Glomerular visceral epithelial cell (primary cell): ENCODE results near the gene ACTL8.

Experiments
- DNase-seq: peaks from one replicate; pipeline ENCODE4 v3.0.0-alpha.2; 2016; ENCODE audit errors: extremely low spot score

Gene ACTL8

DNA sequence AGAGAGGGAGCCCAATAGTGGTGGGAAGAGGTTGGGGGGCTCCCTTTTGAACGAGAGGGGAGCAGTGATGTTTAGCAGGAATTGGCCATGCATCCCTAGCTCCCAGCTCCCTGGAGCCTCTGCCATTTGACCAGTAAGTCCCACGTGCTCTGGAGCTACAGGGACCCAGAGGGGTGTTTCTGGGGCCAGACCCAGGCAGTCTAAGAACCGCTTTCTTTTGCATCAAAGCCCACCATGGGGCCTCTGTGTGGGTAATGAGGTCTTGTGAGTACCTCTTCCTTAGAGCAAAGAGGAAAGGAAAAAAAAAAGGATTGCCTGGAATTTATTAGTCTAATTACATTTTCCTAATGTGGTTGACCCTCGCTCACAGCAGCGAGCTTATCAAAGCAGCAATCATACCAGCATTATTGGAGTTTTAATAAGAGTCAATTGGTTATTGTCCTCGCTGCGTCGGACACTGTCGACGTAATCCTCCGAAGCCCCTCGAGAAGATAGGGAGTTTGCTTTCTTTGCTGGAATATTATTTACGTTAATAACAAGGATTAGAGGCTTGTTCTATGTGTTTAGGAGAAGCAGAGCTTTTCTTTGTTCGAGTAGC, 17.6 kb downstream of the ACTL8 start:
- no peak for DNase-seq

DNA sequence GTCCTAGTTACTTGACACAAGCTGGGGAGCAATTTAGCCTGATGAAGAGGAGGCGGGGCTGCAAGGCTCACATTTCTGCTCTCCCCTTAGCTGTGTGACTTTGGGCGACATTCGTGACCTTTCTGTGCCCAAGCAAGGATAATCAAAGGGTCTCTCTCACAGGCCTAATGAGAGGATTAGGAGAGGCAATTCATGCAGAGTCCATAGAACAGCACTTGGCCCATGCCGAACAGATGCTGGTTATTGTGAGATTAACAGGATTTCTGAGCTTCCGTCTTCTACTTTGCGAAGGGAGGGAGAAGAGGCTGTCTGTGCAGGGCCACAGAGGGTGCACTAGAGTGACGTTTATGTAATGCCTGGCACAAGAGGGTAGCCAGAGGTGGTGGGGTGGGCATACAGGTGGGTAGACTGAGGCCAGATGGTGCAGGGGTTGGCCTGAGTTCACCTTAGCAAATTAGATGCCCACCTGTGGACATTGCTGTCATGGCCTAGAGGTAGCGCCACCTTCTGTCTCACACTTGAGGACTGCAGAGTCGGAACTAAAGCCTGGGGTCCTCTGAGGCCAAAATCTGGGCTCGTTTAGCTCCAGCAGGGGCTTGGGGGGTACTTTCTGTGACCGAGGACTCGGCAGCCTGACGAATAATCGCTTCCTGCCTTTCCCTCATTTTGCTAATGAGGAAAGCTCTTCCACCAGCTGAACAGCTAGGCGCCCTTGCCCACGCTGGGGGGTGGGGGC, 18.6 kb downstream of the ACTL8 start:
- DNase-seq, result no peak

GRCh38 chr1:17774452-17774851, 19.3 kb downstream of the ACTL8 start:
- no peak for DNase-seq

DNA sequence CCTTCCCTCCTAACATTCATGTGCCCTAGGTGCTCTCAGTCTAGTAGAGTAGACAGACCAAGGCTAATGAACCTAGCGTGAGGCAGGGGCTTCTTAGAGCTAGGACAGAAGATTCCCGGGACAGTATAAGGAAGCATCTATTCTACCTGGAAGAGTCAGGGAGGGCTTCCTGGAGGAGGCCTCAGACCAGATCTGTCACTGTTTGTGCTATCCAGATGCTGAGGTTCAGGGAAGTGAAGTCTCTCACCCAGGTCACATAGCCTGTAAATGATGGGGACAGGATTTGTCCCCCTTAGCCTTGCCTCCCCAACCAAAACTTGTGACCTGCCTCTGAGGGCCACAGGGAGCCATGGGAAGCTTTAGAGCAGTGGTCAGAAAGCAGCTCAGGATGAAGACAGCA, 20.7 kb downstream of the ACTL8 start:
- no peak for DNase-seq

GRCh38 chr1:17776426-17776825, 21.3 kb downstream of the ACTL8 start:
- DNase-seq, result no peak

GRCh38 chr1:17777330-17777729, 22.2 kb downstream of the ACTL8 start:
- DNase-seq, result no peak

DNA sequence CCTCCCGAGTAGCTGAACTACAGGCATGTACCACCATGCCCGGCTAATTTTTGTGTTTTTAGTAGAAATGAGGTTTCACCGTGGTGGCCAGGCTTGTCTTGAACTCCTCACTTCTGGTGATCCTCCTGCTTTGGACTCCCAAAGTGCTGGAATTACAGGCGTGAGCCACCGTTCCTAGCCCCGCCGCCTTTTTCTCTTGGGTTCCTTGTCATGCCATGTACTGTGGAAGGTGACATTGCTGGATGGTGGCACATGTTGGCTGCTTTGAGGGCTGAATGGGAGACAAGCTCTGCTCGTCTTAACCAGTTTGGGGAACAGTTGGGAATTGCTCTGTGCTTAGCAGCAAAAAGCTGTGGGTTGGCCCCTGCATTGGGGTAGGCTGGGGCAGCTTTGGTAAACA, 22.7 kb downstream of the ACTL8 start:
- DNase-seq, result no peak

DNA sequence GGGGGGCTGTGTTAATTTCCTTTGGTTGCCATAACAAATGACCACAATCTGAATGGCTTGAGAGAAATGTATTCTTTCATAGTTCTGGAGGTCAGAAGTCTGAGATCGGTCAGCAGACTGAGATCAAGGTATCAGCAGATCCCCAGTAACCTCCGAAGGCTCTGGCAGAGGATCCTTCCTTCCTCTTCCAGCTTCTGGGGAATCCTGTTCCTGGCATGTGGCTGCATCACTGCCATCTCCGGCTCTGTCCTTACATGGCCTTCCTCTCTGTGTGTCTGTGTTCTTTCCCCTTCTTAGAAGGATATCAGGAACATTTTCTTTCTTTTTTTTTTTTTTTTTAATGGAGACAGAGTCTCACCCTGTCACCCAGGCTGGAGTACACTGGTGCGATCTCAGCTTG, 25.8 kb downstream of the ACTL8 start:
- no peak for DNase-seq

DNA sequence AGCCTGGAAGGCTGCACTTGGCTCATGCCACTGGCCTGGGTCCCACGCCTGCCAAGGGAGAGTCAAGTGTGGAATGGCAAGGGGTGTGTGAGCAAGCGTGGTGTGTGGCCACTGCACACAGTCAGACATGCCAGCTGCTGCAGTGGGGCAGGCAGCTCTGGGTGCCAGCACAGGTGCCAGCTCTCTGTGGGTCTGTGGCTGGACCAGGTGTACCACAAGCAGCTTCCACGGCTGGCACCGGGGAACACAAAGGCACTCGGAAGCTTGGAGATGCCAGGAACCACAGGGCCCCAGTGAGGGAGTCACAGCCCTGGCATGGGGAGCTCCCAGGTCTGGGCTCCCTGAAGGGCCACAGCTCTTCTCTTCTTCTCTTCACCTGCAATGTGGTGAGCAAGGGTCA, 34.8 kb downstream of the ACTL8 start:
- DNase-seq, result no peak

GRCh38 chr1:17790383-17791054, 35.4 kb downstream of the ACTL8 start:
- DNase-seq, result no peak

DNA sequence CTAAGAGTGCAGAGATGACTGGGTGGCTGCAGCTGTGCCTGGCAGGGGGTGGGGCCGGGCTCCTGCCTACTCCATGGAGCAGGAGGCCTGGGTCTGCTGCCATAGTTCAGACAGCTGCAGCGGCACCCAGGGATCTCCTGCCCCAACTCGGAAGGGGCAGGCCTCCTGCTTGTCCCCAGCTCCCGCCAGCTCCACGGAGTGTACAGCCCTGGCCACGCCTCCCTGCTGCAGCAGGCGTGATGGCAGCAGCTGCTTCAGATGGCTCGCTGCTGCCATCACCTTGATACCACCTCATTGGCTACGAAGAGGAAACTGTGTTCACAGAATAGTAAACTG, 35.9 kb downstream of the ACTL8 start:
- no peak for DNase-seq

DNA sequence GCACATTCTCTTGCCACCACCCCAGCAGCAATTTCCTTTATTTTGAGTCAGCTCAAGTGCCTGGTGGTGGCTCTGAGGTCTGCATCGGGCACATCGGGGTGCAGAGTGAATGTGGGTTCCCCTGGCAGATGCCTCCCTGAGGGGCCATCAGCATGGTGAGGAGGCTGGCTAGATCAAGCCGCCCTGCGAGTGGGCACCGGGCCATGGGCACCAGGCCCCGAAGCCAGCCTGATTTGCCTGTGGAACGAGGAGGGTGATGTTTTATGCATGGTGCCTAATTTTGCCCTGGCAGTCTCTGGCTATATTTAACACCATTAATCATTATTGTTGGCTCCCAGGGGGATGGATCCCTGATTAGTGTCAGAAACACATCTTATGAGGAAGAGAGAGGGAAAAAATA, 36.3 kb downstream of the ACTL8 start:
- no peak for DNase-seq

- DNase-seq, result no peak
Measured at GRCh38 chr1:17792421-17792820, 37.3 kb downstream of the ACTL8 start.

DNA sequence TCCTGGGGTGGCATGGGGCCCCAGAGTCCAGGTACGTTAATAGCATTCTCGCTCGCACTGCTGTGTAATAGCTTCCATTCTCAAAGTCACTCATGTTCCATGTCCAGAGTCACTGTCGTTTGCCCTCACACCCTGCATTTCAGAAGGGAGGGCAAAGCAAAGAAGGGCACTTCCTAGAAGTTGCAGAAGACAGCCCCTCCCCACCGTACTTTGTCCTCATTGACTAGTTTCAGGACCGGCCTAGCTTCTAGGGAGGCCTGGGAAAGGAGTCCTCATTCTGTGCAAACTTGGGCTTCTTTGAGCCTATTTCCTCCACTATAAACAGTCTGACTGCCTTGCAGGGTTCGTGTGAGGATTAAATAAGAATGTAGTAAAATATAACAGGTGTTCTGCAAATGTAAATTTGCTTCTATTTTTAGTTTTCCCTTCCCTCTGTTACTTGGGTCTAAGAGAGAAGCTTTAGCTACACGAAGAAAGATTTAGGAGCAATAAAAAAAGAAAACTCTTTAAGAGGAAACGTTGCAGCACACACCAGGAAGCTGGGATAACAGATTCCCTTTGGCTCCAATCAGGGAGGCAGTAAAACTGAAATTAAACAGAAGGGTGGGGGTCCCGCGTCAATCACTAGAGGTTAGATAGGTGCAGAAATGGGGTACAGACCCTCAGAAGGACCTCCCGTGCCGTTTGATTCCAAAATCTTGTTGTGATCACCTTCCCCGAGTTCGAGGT, 40.1 kb downstream of the ACTL8 start:
- no peak for DNase-seq

DNA sequence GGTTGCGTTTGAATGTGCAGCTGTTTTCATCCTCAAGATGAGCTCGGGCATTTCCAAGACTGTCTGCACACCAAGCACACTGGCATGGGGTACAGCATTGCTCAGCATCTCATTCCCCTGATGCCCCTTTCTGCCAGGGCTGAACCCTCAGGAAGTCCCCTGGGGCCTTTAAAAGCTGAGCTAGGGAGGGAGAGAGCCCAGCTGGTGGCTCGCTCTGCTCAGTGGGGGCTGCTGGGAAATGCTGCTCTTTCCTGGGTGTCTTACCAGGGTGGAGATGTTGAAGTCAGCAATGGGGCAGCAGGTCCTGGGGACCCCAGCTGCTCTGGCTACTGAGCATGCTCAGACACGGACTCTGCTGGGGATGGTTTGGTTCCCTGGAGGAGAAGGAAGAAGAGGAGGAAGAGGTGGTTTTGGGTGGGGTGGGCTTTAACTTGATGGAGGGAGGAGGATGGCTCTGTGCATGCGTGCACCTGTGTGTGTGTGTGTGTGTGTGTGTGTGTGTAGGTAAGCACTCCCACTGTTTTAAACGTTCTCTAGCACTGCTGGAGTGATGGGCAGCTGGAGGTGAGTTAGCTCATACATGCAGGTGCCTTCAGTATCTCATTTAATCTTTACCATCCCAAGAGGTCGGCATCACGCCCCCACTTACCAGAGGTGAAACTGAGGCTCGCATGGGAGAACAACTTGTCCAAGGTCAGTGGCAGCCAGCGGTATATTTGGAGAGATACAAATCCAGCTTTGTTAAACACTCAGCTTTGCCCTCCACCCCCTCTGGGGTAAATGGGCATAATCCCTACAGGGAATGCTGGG, 40.9 kb downstream of the ACTL8 start:
- no peak for DNase-seq

DNA sequence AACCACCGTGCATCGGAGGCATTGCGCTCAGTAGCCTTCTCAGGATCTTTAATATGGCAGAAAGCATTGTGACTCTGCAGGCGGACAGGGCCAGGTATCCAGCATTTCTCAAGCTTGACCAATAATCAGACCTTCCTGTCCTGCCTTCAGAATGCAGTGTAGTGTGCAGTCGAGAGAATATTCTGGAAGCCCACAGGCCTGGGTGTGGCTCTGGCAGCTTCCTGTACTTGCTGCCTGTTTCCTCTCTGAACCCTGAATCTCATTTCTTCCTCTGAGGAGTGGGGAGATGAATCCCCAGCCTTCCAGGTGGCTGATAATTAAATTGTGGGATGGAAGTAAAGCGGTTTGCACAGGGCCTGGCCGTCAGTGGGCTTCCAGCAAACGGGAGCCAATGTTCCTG, 42.3 kb downstream of the ACTL8 start:
- DNase-seq, result no peak

DNA sequence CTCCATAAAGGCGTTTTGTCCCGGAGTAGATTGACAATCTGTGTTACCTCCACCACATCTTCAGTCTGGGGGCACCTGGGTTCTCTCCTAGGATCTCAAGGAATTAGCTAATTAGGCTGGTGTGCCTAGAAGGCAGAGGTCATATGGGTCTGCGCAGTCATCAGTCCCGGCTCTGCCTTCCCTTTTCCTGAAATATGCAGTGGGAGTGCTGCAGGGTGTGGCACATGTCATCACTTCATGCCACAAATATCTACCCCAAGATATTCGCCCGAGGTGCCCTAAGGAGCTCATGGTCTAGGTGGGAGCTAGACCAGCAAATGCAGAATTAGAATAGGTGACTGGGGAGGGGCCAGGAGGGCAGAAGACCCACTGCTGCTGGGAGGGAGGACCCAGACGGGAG, 42.9 kb downstream of the ACTL8 start:
- no peak for DNase-seq

GRCh38 chr1:17798799-17799382, 43.8 kb downstream of the ACTL8 start:
- no peak for DNase-seq

DNA sequence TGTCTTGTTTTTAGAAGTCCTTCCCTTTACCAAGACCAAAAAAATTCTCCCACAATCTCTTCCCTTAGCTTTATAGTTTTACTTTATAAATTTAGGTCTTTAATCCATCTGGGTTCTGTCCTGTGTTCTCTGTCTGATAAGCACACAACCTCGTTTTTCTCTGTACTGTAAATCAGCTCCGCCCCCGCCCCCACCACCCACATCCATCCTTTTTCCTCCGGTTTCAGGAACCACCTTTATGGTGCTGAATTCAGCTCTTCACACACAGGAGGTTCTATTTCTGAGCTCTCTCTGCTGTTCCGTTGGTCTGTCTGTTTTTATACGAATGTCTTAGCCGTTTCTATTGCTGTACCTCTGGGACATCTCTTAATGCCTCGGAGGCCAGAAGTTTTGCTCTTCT, 44.5 kb downstream of the ACTL8 start:
- DNase-seq, result no peak

DNA sequence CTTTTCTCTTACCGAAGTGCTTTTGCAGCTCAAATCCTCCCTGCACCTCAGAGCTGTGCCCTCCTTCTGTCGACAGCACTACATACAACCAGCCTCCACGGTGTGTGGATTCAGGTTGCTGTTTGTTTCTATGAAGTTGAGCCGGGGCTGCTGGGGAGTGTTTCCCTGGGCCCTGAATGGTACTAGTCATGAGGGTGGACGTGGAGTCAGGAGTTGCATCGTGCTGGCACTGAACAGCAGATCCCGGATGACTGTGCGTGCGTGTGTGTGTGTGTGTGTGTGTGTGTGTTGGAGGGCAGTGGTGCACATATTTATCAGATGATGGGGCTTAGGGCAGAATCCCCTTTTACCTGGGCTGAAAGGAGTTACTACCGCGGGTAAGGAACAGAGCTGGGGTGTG, 47.0 kb downstream of the ACTL8 start:
- DNase-seq, result no peak

DNA sequence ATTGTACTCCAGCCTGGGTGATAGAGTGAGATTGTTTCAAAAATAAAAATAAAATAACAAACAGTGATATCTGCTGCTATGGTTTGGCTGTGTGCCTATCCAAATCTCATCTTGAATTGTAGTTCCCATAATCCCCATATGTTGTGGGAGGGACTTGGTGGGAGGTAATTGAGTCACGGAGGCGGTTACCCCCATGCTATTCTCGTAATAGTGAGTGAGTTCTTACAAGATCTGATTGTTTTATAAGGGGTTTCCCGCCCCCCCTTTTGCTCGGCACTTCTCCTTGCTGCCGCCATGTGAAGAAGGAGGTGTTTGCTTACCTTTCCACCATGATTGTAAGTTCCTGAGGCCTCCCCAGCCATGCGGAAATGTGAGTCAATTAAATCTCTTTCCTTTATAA, 47.8 kb downstream of the ACTL8 start:
- DNase-seq, result no peak
